ENCODE data around the gene RIMBP2.

RIMBP2 gene

DNA sequence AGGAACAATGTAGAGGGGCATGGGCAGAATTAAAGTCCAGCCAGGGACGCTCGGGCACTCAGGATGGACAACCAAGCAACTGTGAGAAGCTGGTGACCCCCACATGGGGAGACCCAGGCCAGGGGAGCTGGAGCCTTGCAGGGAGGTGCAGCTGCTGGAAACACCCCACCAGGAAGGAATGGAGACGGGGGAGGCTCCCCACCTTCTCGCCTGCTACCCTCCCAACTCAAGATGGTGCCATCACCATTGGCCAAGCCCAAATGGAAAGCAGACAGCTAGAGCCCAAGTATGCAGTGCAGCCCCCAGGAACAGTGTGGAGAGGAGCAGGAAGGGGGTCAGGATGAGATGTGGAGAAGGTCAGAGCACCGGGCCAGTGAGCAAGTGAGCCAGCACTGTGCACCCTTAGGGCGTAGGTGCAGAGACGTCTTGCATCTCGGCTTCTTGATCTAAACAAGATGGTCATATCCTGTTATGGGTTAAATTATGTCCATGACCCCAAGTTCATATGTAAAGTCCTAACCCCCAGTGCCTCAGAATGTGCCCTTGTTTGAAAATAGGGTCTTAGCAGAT lies 159.5 kb downstream of the RIMBP2 start:
- TF ChIP-seq, protein P1, sequence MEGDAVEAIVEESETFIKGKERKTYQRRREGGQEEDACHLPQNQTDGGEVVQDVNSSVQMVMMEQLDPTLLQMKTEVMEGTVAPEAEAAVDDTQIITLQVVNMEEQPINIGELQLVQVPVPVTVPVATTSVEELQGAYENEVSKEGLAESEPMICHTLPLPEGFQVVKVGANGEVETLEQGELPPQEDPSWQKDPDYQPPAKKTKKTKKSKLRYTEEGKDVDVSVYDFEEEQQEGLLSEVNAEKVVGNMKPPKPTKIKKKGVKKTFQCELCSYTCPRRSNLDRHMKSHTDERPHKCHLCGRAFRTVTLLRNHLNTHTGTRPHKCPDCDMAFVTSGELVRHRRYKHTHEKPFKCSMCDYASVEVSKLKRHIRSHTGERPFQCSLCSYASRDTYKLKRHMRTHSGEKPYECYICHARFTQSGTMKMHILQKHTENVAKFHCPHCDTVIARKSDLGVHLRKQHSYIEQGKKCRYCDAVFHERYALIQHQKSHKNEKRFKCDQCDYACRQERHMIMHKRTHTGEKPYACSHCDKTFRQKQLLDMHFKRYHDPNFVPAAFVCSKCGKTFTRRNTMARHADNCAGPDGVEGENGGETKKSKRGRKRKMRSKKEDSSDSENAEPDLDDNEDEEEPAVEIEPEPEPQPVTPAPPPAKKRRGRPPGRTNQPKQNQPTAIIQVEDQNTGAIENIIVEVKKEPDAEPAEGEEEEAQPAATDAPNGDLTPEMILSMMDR (IDR thresholded peaks at IDR 0.05; ENCODE audit: insufficient read depth, low read depth, low read length, missing control alignments), result no peak
- no peak overlapping the region for H3K4me3 ChIP-seq (ENCODE audit: low read length)
- DNase-seq (ENCODE audit: low read depth), result no peak

DNA sequence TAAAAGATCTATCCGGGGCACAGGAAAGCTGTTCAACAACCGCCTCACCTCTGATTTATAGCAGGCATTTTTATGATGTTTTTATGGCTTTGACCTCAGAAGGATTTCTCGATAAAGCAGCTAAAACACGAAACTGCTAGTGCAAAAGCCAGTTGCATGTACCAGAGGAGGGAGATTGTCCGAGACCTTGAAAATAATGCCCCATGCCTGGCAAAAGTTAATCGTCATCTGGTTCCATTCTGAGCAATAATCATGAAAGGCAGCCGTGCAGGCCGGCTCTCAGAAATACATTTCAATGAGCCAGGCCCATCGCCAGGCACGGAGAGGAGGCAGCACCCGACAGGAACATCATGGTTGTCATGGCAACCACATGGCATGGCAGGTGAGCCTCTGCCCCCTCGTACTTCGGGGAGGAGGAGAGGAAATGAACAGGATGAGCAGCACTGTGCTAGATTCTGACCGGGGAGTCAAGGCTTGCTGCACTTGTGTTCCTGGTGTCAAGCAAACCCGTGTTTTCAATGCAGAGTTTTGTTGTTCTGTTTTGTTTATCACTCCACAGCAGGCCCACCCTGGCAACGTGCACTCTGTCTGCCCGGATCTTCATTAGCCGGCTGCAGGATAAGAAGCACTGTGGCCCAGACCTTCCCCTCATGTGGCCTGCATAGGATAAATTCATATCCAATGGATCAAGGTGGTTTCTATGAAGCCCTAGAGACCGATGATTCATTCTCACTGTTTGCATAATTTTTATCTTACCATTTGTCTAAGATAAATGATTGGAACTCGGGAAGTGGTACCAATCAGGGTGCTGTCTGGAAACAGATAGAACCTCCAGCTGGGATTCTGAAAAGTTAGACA lies 160.2 kb downstream of the RIMBP2 start:
- H3K4me3 ChIP-seq (ENCODE audit: low read length), result no peak overlapping the region
- TF ChIP-seq, protein P1 (IDR thresholded peaks at IDR 0.05; ENCODE audit: insufficient read depth, low read depth, low read length, missing control alignments), result no peak
- no peak for DNase-seq (ENCODE audit: low read depth)

DNA sequence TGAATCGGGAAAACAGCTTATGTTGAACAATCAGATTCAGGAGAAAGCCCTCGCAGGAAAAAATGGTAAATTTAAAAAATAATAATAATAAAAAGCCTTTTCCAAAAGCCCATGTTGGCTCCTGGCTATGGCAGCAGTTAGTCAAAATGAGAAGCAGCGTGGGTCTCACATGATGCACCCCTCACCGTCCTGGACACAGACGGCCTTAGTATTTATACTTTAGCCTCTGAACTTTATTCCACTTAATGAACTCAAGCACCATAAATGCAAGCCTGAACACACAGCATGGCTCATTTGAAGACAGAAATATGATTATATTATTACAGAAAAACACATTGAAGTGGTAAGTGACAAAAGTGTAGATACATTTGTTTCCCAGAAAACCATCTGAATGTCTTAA lies 160.9 kb downstream of the RIMBP2 start:
- TF ChIP-seq, protein P1 (IDR thresholded peaks at IDR 0.05; ENCODE audit: insufficient read depth, low read depth, low read length, missing control alignments), result no peak
- DNase-seq (ENCODE audit: low read depth), result no peak
- H3K4me3 ChIP-seq (ENCODE audit: low read length), result no peak overlapping the region

DNA sequence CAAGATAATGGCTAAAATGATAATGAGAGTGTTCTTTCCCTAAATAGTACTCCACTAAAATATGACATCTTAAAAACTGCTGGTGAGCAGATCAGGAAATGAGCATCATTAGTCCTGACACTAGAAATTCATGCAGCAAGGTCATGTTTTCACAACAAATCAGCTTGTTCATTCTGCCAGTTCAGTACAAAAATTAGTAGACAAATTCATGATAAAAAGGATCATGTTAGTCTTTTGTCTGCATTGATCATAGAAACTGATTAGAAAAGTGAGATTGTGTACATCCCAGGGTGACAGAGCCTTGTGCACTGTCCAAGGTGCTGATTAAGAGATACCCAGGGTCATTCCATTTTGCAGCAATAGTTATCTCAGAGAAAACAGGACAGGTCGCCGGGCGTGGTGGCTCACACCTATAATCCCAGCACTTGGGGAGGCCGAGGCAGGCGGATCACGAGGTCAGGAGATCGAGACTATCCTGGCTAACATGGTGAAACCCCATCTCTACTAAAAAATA lies 163.6 kb downstream of the RIMBP2 start:
- no peak overlapping the region for H3K4me3 ChIP-seq (ENCODE audit: low read length)

DNA sequence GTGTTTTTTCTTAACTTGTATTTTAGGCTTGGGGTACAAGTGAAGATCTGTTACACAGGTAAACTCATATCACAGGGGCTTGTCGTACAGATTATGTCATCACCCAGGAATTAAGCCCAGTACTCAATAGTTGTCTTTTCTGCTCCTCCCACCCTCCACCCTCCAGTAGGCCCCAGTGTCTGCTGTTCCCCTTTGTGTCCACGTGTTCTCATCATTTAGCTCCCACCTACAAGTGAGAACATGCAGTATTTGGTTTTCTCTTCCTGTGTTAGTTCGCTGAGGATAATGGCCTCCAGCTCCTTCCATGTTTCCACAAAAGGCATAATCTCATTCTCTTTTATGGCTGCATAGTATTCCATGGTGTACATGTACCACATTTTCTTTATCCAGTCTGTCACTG lies 166.7 kb downstream of the RIMBP2 start:
- no peak for DNase-seq (ENCODE audit: low read depth)
- TF ChIP-seq, protein P1 (IDR thresholded peaks at IDR 0.05; ENCODE audit: insufficient read depth, low read depth, low read length, missing control alignments), result no peak
- H3K4me3 ChIP-seq (ENCODE audit: low read length), result no peak overlapping the region

More for the DNA sequence above, 163.6 kb downstream of the RIMBP2 start:
- TF ChIP-seq, protein P1 (IDR thresholded peaks at IDR 0.05; ENCODE audit: insufficient read depth, low read depth, low read length, missing control alignments), result no peak
- no peak for DNase-seq (ENCODE audit: low read depth)

DNA sequence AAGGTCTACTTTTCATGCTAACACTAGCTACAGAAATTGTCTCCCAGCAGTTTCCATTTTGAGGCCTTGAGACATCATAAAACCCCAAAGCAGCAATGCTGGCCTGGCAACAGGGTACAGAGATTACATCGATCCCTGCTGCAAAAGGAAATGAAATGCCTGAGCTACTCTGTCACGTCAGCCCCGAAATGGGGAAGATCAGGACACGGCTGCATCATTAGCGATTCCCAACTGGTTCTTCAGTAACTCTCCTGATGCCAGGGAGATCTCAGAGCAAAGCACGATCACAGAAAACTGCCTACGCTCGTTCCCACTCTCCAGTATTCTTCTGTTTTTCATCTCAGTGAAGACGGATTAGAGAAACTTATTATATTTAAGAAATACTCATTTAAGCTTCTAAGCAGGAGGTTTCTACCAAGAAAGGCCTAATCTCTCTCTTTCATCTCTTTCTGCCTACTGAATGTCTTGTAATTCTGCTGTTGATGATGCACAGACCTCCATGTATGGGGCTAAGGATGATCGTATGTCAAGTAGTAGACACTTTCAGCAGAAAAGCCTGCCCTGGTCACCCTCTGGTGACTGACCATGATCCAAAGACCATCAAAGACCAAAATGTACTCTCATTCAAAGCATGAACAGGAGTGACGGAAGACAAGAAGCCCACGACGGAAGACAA lies 168.5 kb downstream of the RIMBP2 start:
- no peak overlapping the region for H3K4me3 ChIP-seq (ENCODE audit: low read length)
- no peak for DNase-seq (ENCODE audit: low read depth)
- TF ChIP-seq, protein P1 (IDR thresholded peaks at IDR 0.05; ENCODE audit: insufficient read depth, low read depth, low read length, missing control alignments), result no peak

All from epithelial cell of esophagus (primary cell).